ENCODE measurements around the gene GNAI1. TPM values are rescaled to one million over a fixed set of nuclear protein-coding genes. Genes with fewer than 3 reads are reported as not detected.

The GNAI1 gene
- total and polyA plus RNA-seq, 2 donors (not counting 1 experiment from before 2014, with no cell fraction given) = not detected

DNA sequence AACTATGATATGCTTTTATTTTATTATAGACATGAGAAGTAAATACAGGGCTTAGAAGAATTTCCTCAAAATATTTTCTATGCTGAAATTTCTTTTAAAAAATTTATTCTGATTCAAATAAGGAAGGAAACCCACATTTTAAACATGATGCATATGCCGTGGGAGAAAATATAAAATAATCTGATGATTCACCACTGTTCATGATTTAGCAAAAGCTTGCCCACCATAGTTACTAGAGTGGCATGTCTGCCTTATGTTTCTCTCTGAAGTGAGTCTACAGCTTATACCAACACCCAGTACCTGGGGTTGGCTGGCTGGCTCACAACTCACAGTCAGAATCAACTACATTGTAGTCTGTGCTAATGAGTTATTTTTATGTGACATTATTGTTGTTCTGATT is 102.0 kb downstream of the GNAI1 start:
- Histone ChIP-seq H3K4me3 (ENCODE audit: control extremely low read depth in 1 of 5, extremely low read depth in 1 of 5, insufficient read depth in 1 of 5, low read depth in 2 of 5, low read length in 4 of 5) (no peak overlapping the region), H4K20me1 (ENCODE audit: control insufficient read depth, insufficient read depth, low read length, poor library complexity, severe bottlenecking) (no peaks in the 10 kb centered on the region), H2AFZ (ENCODE audit: insufficient read depth, low read depth, low read length, poor library complexity, severe bottlenecking) (no peak overlapping the region), H3K79me2 (ENCODE audit: control insufficient read depth, insufficient read depth, low read length) (no peaks in the 10 kb centered on the region), H3K36me3 (replicated peaks in 1 of 2; ENCODE audit: control extremely low read depth in 1 of 2, control insufficient read depth in 1 of 2, extremely low read depth in 1 of 2, insufficient read depth in 2 of 2, low read length in 1 of 2) (no peaks in the 10 kb centered on the region), H3K27me3 (replicated peaks in 1 of 4; ENCODE audit: control extremely low read depth in 1 of 4, control insufficient read depth in 3 of 4, insufficient read depth in 4 of 4, low read length in 3 of 4) (no peaks in the 10 kb centered on the region), H3K4me2 (replicated peaks; ENCODE audit: low read depth, low read length, poor library complexity, severe bottlenecking) (no peak overlapping the region), H3K4me1 (ENCODE audit: control insufficient read depth in 2 of 2, insufficient read depth in 2 of 2, low read length in 2 of 2) (no peaks in the 10 kb centered on the region), H3K27ac (ENCODE audit: low read length in 2 of 2) (no peak overlapping the region), H3K9me3 (ENCODE audit: control extremely low read depth in 1 of 3, control insufficient read depth in 2 of 3, insufficient read depth in 1 of 3, low read length in 2 of 3) (no peaks in the 10 kb centered on the region), H3K9ac (ENCODE audit: low read length) (no peak overlapping the region)
- Mint-ChIP-seq H3K27ac (no peak overlapping the region), H3K4me1 (no peaks in the 10 kb centered on the region), H3K9me3 (ENCODE audit: insufficient read depth) (no peaks in the 10 kb centered on the region), H3K27me3 (no peaks in the 10 kb centered on the region), H3K4me3 (no peak overlapping the region)
- DNase-seq (no peak), ATAC-seq (ENCODE audit: low read depth) (no peak)
- intact Hi-C loops (cut with micrococcal nuclease) = no loop called here
- WGBS (ENCODE audit: insufficient coverage) = no CpG with 5 or more reads among the region's 1 CpG
- CTCF ChIA-PET = no interaction called here
- POLR2A ChIA-PET = no interaction called here
- TF ChIP-seq EZH2 (IDR thresholded peaks at IDR 0.05; ENCODE audit: borderline replicate concordance, insufficient read depth, low read depth, low read length, poor library complexity, severe bottlenecking) = no peak
- TF ChIP-seq, protein P1, sequence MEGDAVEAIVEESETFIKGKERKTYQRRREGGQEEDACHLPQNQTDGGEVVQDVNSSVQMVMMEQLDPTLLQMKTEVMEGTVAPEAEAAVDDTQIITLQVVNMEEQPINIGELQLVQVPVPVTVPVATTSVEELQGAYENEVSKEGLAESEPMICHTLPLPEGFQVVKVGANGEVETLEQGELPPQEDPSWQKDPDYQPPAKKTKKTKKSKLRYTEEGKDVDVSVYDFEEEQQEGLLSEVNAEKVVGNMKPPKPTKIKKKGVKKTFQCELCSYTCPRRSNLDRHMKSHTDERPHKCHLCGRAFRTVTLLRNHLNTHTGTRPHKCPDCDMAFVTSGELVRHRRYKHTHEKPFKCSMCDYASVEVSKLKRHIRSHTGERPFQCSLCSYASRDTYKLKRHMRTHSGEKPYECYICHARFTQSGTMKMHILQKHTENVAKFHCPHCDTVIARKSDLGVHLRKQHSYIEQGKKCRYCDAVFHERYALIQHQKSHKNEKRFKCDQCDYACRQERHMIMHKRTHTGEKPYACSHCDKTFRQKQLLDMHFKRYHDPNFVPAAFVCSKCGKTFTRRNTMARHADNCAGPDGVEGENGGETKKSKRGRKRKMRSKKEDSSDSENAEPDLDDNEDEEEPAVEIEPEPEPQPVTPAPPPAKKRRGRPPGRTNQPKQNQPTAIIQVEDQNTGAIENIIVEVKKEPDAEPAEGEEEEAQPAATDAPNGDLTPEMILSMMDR (IDR thresholded peaks at IDR 0.05) = no peak

DNA sequence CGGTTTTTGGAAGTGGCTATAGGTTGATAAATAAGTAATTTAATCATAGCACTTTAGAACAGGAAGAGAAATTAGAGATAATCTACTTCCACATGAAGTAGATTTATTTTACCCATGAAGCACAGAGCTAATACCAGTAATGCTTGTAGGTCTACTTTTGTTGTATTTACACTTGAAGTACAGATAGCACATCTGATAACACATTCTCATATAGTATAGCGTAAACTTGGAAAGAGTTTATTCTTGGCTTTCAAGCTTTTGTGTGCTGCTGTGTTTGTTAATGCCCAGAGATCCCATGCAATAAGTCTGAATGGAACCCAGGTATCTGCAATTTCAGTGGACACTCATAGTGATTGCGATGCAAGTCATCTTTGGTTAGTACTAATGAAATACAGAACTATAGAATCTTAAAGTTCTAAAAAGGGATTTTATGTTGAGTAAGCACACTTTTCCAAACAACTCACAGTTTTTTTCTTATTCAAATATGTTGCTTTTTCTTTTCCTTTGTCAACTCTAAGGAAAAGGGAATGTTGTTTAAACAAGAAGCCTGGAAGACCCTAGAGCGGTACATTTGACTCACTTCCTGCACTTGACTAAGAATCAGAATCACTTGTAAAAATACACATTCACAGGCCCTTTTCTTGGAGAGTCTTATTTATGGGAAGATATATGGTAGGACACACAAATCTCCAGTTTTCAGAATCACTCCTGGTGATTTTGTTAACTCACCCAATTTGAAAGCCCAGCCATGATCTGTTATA is 105.8 kb downstream of the GNAI1 start:
- POLR2A ChIA-PET = no interaction called here
- Mint-ChIP-seq H3K9me3 (ENCODE audit: insufficient read depth) (no peaks in the 10 kb centered on the region), H3K27ac (no peak overlapping the region), H3K27me3 (no peaks in the 10 kb centered on the region), H3K4me3 (no peak overlapping the region), H3K4me1 (no peaks in the 10 kb centered on the region)
- Histone ChIP-seq H3K9me3 (ENCODE audit: control extremely low read depth in 1 of 3, control insufficient read depth in 2 of 3, insufficient read depth in 1 of 3, low read length in 2 of 3) (no peaks in the 10 kb centered on the region), H3K4me3 (ENCODE audit: control extremely low read depth in 1 of 5, extremely low read depth in 1 of 5, insufficient read depth in 1 of 5, low read depth in 2 of 5, low read length in 4 of 5) (no peak overlapping the region), H4K20me1 (ENCODE audit: control insufficient read depth, insufficient read depth, low read length, poor library complexity, severe bottlenecking) (no peaks in the 10 kb centered on the region), H3K4me2 (replicated peaks; ENCODE audit: low read depth, low read length, poor library complexity, severe bottlenecking) (no peak overlapping the region), H3K79me2 (ENCODE audit: control insufficient read depth, insufficient read depth, low read length) (no peaks in the 10 kb centered on the region), H3K4me1 (ENCODE audit: control insufficient read depth in 2 of 2, insufficient read depth in 2 of 2, low read length in 2 of 2) (no peaks in the 10 kb centered on the region), H3K27me3 (replicated peaks in 1 of 4; ENCODE audit: control extremely low read depth in 1 of 4, control insufficient read depth in 3 of 4, insufficient read depth in 4 of 4, low read length in 3 of 4) (no peaks in the 10 kb centered on the region), H3K36me3 (replicated peaks in 1 of 2; ENCODE audit: control extremely low read depth in 1 of 2, control insufficient read depth in 1 of 2, extremely low read depth in 1 of 2, insufficient read depth in 2 of 2, low read length in 1 of 2) (no peaks in the 10 kb centered on the region), H3K9ac (ENCODE audit: low read length) (no peak overlapping the region), H2AFZ (ENCODE audit: insufficient read depth, low read depth, low read length, poor library complexity, severe bottlenecking) (no peak overlapping the region), H3K27ac (ENCODE audit: low read length in 2 of 2) (no peak overlapping the region)
- WGBS (ENCODE audit: insufficient coverage) = no CpG with 5 or more reads among the region's 4 CpGs
- DNase-seq (no peak), ATAC-seq (ENCODE audit: low read depth) (no peak)
- intact Hi-C loops (cut with micrococcal nuclease) = no loop called here
- no peak for TF ChIP-seq EZH2 (IDR thresholded peaks at IDR 0.05; ENCODE audit: borderline replicate concordance, insufficient read depth, low read depth, low read length, poor library complexity, severe bottlenecking)
- TF ChIP-seq, protein P1 (IDR thresholded peaks at IDR 0.05) = no peak
- CTCF ChIA-PET = no interaction called here

Data from B cell (primary cell).